Measurements from ENCODE around the gene PC.

PC gene

GRCh38 chr11:66929753-66930152, 28.4 kb downstream of the PC start:
- no peak for TF ChIP-seq CTCF (IDR thresholded peaks at IDR 0.05; ENCODE audit: extremely low read depth, missing control alignments)
- DNase-seq (ENCODE audit: low spot score), result no peak

DNA sequence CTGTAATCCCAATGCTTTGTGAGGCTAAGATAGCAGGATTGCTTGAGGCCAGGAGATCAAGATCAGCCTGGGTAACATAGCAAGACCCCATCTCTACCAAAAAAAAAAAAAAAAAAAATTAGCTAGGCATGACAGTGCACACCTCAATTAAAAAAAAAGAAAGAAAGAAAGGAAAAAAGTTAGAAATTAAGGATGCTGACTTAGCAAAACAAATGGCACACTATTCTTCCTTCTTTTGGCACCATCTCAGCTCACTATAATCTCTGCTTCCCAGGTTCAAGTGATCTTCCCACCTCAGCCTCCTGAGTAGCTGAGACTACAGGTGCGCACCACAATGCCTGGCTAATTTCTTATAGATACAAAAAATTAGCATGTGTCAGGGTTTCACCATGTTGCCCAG, 33.9 kb downstream of the PC start:
- no peak for TF ChIP-seq CTCF (IDR thresholded peaks at IDR 0.05; ENCODE audit: extremely low read depth, missing control alignments)
- DNase-seq (ENCODE audit: low spot score), result no peak

DNA sequence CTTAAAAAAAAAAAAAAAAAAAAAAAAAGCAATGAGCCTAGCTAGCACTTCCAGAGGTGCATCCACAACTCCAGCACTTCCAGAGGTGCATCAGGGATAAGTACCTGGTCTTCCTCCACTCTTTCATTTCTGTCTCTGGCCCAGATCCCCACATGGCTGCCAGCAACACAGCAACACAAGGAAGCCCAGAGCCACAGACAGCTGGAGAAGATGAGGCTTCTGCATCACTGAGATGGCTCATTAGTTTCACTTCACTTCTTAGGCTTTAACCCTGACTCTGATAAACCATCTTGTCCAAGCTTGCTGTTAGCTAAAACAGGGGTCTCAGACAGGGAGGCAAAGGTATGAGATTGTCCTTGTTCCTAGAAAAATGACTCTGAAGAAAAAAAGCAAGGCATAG, 35.6 kb downstream of the PC start:
- DNase-seq (ENCODE audit: low spot score), result no peak
- TF ChIP-seq CTCF (IDR thresholded peaks at IDR 0.05; ENCODE audit: extremely low read depth, missing control alignments), result no peak

DNA sequence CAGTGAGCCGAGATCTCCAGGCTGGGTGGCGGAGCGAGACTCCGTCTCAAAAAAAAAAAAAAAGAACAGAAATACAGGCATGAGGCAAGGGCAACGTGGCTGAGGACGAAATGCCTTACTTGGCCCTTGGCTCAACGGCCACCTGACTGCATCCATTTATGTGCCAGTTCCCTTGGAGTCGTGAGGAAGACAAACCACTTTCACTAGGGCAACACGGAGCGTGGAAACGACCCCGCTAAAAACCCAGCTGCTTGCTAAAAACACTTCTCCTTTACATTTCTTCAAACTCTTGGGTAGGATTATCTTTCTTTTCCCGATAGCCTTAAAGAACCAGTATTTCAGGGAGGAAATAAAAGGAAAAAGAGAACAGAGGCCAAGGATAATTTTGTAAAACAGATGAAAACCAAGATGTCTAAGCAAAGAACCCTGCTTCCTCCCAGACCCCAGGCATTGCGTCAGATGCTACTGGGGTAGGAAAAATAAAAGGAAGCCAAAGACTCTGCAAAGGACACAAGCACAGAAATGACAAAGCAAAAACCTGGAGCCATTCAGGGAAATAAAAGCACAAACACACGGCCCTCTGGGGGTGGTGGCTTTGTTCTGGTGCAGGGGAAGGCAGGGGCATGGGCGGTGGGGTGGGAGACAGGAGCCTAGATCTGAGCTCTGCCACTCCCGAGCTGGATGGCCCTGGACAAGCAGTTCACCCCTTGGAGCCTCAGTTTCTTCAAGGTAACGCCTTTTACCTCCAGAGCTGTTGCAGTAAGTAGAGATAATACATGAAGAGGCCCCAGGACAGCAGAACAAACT, 37.0 kb downstream of the PC start:
- TF ChIP-seq CTCF (IDR thresholded peaks at IDR 0.05; ENCODE audit: extremely low read depth, missing control alignments), result no peak
- DNase-seq (ENCODE audit: low spot score), result no peak

GRCh38 chr11:66919923-66920322, 38.3 kb downstream of the PC start:
- DNase-seq (ENCODE audit: low spot score), result no peak
- no peak for TF ChIP-seq CTCF (IDR thresholded peaks at IDR 0.05; ENCODE audit: extremely low read depth, missing control alignments)

DNA sequence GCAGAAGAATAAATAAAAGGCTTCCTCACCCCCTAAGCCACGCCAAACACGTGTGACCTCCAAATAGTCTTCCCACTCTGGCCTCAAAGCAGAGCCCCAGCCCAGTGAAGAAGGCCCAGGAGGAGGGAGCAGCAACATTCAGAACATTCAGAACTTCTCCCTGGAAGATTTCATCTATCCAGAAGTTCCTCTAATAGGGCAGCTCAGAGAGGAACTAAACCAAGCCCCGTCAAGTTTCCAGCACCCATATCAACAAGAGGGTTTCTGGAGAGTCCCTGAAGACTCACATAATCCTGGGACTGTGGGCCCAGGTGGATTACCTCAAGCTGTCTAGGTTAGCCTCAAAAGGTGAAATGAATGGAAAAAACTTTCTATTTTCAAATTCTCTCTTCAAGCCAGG, 39.4 kb downstream of the PC start:
- no peak for DNase-seq (ENCODE audit: low spot score)
- TF ChIP-seq CTCF (IDR thresholded peaks at IDR 0.05; ENCODE audit: extremely low read depth, missing control alignments), result no peak

DNA sequence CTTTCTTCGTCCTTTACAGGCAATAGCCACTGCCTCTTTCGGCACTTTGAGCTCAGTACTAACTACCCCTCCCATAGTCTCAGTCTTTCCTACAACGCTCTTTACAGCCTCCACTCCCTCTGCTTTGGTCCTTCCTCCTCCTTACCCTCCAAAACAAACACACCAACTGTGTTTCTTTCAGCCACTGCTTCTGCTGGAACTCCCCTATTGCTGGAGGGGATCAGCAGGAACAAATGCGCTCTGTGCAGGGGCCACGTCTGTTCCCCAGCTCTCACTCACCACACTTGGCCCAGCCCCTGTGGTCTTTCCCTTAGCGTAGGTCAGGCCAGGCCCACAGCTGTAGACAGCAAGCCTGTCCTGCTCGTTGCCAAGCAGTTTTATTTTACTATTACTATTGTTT, 42.3 kb downstream of the PC start:
- TF ChIP-seq CTCF (IDR thresholded peaks at IDR 0.05; ENCODE audit: extremely low read depth, missing control alignments), result no peak
- DNase-seq (ENCODE audit: low spot score), result no peak

Data from GM20000 (cell line).